ENCODE results near the gene ZNF516. TPM values are rescaled to one million over a fixed set of nuclear protein-coding genes. Genes with fewer than 3 reads are reported as not detected.

The ZNF516 gene
- total RNA-seq, 1 donor from 2014 or later: 15.0 TPM

GRCh38 chr18:76398896-76399612, 96.0 kb downstream of the ZNF516 start:
- peak; percentile 82 for DNase-seq

- DNase-seq: no peak
Observed at GRCh38 chr18:76398295-76398694, 96.7 kb downstream of the ZNF516 start.

GRCh38 chr18:76397631-76398030, 97.4 kb downstream of the ZNF516 start:
- no peak for DNase-seq

GRCh38 chr18:76396792-76397191, 98.2 kb downstream of the ZNF516 start:
- DNase-seq: no peak

- no peak for DNase-seq
Observed at GRCh38 chr18:76395609-76396008, 99.4 kb downstream of the ZNF516 start.

GRCh38 chr18:76394780-76395476, 100.1 kb downstream of the ZNF516 start:
- no peak for DNase-seq

- no peak for DNase-seq
Observed at GRCh38 chr18:76392349-76392748, 102.7 kb downstream of the ZNF516 start.

GRCh38 chr18:76391746-76392145, 103.3 kb downstream of the ZNF516 start:
- no peak for DNase-seq

GRCh38 chr18:76391038-76391437, 104.0 kb downstream of the ZNF516 start:
- no peak for DNase-seq

- DNase-seq: no peak
Observed at GRCh38 chr18:76390452-76391035, 104.5 kb downstream of the ZNF516 start.

GRCh38 chr18:76389716-76390115, 105.3 kb downstream of the ZNF516 start:
- DNase-seq: no peak

- DNase-seq: no peak
Observed at GRCh38 chr18:76388891-76389423, 106.1 kb downstream of the ZNF516 start.

- no peak for DNase-seq
Observed at GRCh38 chr18:76388261-76388660, 106.8 kb downstream of the ZNF516 start.

- DNase-seq: no peak
Observed at GRCh38 chr18:76387608-76388007, 107.4 kb downstream of the ZNF516 start.

GRCh38 chr18:76386886-76387285, 108.2 kb downstream of the ZNF516 start:
- no peak for DNase-seq

GRCh38 chr18:76386071-76386470, 109.0 kb downstream of the ZNF516 start:
- DNase-seq: no peak

- no peak for DNase-seq
Observed at GRCh38 chr18:76385681-76385975, 109.4 kb downstream of the ZNF516 start.

GRCh38 chr18:76384861-76385680, 110.0 kb downstream of the ZNF516 start:
- DNase-seq: no peak

- DNase-seq: no peak
Observed at GRCh38 chr18:76384114-76384790, 110.8 kb downstream of the ZNF516 start.

- no peak for DNase-seq
Observed at GRCh38 chr18:76383636-76384035, 111.4 kb downstream of the ZNF516 start.

GRCh38 chr18:76382275-76382674, 112.8 kb downstream of the ZNF516 start:
- DNase-seq: no peak

- no peak for DNase-seq
Observed at GRCh38 chr18:76380791-76381405, 114.1 kb downstream of the ZNF516 start.

Data from occipital lobe (tissue), 2 donors.